SH-SY5Y (cell line): Measurements from ENCODE around the gene ACER3.

ENCODE experiments used
- GATA2 ChIP-seq: IDR thresholded peaks from 2 replicates; pipeline ENCODE4 v1.6.1; 2011; ENCODE audit warnings: mild to moderate bottlenecking, low read depth, low read length
- GATA3 ChIP-seq: IDR thresholded peaks from 2 replicates; pipeline ENCODE4 v1.6.1; 2011; ENCODE audit warnings: low read depth, mild to moderate bottlenecking, low read length, moderate library complexity

Gene ACER3

DNA sequence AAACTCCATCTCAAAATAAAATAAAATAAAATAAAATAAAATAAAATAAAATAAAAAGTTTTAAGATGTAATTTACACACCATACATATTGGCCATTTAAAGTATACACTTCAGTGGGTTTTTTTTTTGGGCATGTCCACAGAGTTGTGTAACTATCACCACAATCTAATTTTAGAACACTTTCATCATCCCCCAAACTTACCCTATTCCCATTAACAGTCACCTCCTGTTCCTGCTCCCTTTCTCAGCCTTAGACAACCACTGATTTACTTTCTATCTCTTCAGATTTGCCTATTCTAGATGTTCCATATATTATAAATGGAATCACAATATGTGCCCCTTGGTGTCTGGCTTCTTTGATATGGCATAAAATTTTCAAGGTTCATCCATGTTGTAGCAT is 4.6 kb upstream of the ACER3 start:
- TF ChIP-seq GATA3 (no peak), GATA2 (no peak)

- TF ChIP-seq GATA2 = no peak
- TF ChIP-seq GATA3 = no peak
Observed at GRCh38 chr11:76856571-76856970, 4.1 kb upstream of the ACER3 start.

- no peak for TF ChIP-seq GATA3
- no peak for TF ChIP-seq GATA2
Observed at GRCh38 chr11:76857781-76858410, 2.8 kb upstream of the ACER3 start.

GRCh38 chr11:76859708-76860227 is 950 bp upstream of the ACER3 start:
- TF ChIP-seq GATA2 (no peak), GATA3 (no peak)

GRCh38 chr11:76861490-76861953 is 804 bp downstream of the ACER3 start:
- no peak for TF ChIP-seq GATA3
- TF ChIP-seq GATA2 = no peak

GRCh38 chr11:76863196-76863777 is 2.6 kb downstream of the ACER3 start:
- TF ChIP-seq GATA3 = no peak
- TF ChIP-seq GATA2 = no peak

GRCh38 chr11:76872959-76873827 is 12.5 kb downstream of the ACER3 start:
- no peak for TF ChIP-seq GATA3
- no peak for TF ChIP-seq GATA2

DNA sequence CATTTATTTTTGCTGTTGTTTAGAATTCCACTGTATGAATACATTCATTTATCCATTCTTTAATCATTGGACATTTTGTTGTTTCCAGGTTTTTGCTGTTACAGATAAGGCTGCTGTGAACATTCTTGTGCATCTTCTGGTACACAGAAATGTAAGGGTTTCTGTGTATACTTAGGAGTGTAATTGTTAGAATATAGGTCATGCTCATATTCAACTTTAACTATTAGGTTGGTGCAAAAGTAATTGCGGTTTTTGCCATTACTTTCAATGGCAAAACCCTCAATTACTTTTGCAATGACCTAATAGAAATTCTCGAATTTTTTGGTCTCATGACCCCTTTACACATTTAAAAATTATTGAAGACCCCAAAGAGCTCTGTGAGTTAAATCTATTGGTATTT is 17.3 kb downstream of the ACER3 start:
- no peak for TF ChIP-seq GATA2

- TF ChIP-seq GATA3 (no peak), GATA2 (no peak)
Observed at GRCh38 chr11:76880314-76880713, 19.6 kb downstream of the ACER3 start.

- TF ChIP-seq GATA2 = no peak
- TF ChIP-seq GATA3 = no peak
Observed at GRCh38 chr11:76880956-76881355, 20.2 kb downstream of the ACER3 start.

DNA sequence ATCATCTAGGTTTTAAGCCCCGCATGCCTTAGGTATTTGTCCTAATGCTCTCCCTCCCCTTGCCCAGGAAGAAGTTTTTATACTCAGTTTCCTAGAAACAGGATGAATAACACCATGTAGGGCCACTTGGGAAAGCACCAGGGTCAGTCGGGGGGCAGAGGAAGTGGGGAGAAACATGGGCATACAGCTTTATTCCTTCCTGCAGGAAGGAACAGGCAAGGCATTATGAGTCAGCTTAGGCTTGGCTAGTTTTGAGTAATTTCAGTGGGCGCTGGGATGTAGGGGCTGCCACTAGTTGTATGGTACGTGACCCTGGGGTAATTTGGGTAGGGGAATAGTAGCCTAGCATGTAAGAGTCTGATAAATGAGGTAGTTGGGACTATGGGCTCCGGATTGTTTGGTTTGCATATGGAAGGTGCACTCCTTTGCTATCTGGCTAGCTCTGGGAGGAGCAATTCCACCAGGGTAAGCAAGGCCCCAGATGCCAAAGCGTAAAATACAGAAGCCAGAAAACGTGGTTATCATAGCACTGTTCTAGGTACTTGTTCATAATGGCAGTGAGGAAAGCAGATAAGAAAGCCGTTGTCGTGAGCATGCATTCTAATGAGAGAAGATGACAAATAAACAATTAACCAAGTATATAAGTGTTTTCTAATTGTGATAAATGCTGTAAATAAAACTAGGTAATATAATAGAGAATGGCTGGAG is 24.8 kb downstream of the ACER3 start:
- TF ChIP-seq GATA3 = no peak
- no peak for TF ChIP-seq GATA2

DNA sequence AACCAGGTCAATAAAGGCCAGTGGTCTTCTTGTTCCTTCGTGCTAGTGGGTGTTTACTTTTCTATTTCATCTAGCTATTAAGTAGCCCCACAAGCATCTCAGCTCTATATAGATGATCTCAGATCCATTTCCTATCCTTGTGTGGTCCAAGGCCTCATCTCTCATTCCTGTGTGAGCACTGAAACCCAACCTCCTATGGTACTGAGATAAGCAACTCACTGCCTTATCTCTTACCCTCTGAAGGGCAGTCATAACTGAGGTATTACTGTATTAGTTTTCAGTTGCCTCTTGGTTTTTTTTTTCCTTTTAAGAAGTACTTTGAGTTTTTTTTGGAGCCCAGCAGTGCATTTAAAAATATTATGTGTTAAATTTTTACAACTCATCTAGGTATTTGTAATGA is 28.3 kb downstream of the ACER3 start:
- TF ChIP-seq GATA2 (no peak), GATA3 (no peak)

- TF ChIP-seq GATA2 = no peak
- TF ChIP-seq GATA3 = no peak
Observed at GRCh38 chr11:76889411-76889975, 28.8 kb downstream of the ACER3 start.

GRCh38 chr11:76890329-76890728 is 29.6 kb downstream of the ACER3 start:
- TF ChIP-seq GATA2 (no peak), GATA3 (no peak)

- TF ChIP-seq GATA2 (no peak), GATA3 (no peak)
Observed at GRCh38 chr11:76891285-76891684, 30.6 kb downstream of the ACER3 start.
